IPS-11a (cell line): ENCODE results near the gene SDF2L1.

Experiments
- H3K4me3 ChIP-seq: one replicate; pipeline ENCODE4 v1.5.1; 2013; ENCODE audit warnings: low read depth, low read length, control low read depth

SDF2L1 gene

GRCh38 chr22:21621025-21621424, 21.1 kb upstream of the SDF2L1 start:
- no peak overlapping the region for H3K4me3 ChIP-seq

GRCh38 chr22:21622011-21622918, 19.8 kb upstream of the SDF2L1 start:
- H3K4me3 ChIP-seq = no peak overlapping the region

- no peak overlapping the region for H3K4me3 ChIP-seq
Measured at GRCh38 chr22:21622919-21623647, 19.0 kb upstream of the SDF2L1 start.

- no peak overlapping the region for H3K4me3 ChIP-seq
Measured at GRCh38 chr22:21623648-21623970, 18.5 kb upstream of the SDF2L1 start.

- no peak overlapping the region for H3K4me3 ChIP-seq
Measured at GRCh38 chr22:21624120-21624879, 17.8 kb upstream of the SDF2L1 start.

- H3K4me3 ChIP-seq = no peak overlapping the region
Measured at GRCh38 chr22:21624880-21625791, 17.0 kb upstream of the SDF2L1 start.

- H3K4me3 ChIP-seq = no peak overlapping the region
Measured at GRCh38 chr22:21626073-21626734, 15.9 kb upstream of the SDF2L1 start.

- H3K4me3 ChIP-seq = no peak overlapping the region
Measured at GRCh38 chr22:21626735-21627469, 15.2 kb upstream of the SDF2L1 start.

GRCh38 chr22:21628386-21629254, 13.5 kb upstream of the SDF2L1 start:
- peak overlapping the region; percentile 91 for H3K4me3 ChIP-seq

- peak within 1 kb of the TSS; percentile 91 for H3K4me3 ChIP-seq
Measured at GRCh38 chr22:21629255-21630149, 12.6 kb upstream of the SDF2L1 start, which contains the start of gene YDJC. YDJC (minus strand) TSS chr22:21630022; CDS start chr22:21630014, 8 bp downstream.

GRCh38 chr22:21631025-21631424, 11.1 kb upstream of the SDF2L1 start:
- H3K4me3 ChIP-seq = no peak overlapping the region

- H3K4me3 ChIP-seq = no peak within 1 kb of the TSS
Measured at GRCh38 chr22:21632237-21632895, 9.7 kb upstream of the SDF2L1 start, which contains the start of gene CCDC116. CCDC116 (plus strand) TSS chr22:21632760; CDS start chr22:21633182, 422 bp downstream.

GRCh38 chr22:21632931-21633330, 9.2 kb upstream of the SDF2L1 start:
- no peak overlapping the region for H3K4me3 ChIP-seq

GRCh38 chr22:21633481-21633880, 8.6 kb upstream of the SDF2L1 start:
- H3K4me3 ChIP-seq = no peak overlapping the region

GRCh38 chr22:21634081-21634480, 8.0 kb upstream of the SDF2L1 start:
- H3K4me3 ChIP-seq = no peak overlapping the region

- no peak overlapping the region for H3K4me3 ChIP-seq
Measured at GRCh38 chr22:21634844-21635243, 7.3 kb upstream of the SDF2L1 start.
